Lung (tissue), 12 donors: ENCODE results near the gene NARS2. TPM values are rescaled to one million over a fixed set of nuclear protein-coding genes. Genes with fewer than 3 reads are reported as not detected.

Experiments
- ATAC-seq: fragments of 200-7000 bp; cut with Tn5 transposase; one replicate; pipeline ENCODE4 v1.9.1; 2020; ENCODE audit warnings: moderate number of reproducible peaks; ENCODE audit not compliant: insufficient read depth, low FRiP score
- DNase-seq, 3 donors: peaks; one replicate each; pipeline ENCODE4 v3.0.0-alpha.2; 2013 to 2017
- H3K27ac ChIP-seq, 2 donors: one replicate each; pipeline ENCODE4 v1.5.1; 2013; ENCODE audit warnings: mild to moderate bottlenecking in 2 of 2, moderate library complexity in 2 of 2, control low read depth in 1 of 2, inconsistent platforms in 1 of 2, low read depth in 1 of 2, low read length in 1 of 2
- H3K27me3 ChIP-seq, 3 donors: one replicate each; pipeline ENCODE4 v1.5.1; 2013; ENCODE audit warnings: low read length in 2 of 3; ENCODE audit not compliant: control insufficient read depth in 3 of 3, insufficient read depth in 3 of 3
- H3K36me3 ChIP-seq, 4 donors: one replicate each; pipeline ENCODE4 v1.5.1; 2013; ENCODE audit warnings: low read length in 4 of 4, mild to moderate bottlenecking in 1 of 4, moderate library complexity in 1 of 4; ENCODE audit not compliant: control insufficient read depth in 4 of 4, insufficient read depth in 4 of 4
- H3K4me1 ChIP-seq, 5 donors: one replicate each; pipeline ENCODE4 v1.5.1; 2013; ENCODE audit warnings: low read length in 5 of 5, mild to moderate bottlenecking in 2 of 5, moderate library complexity in 1 of 5; ENCODE audit not compliant: control insufficient read depth in 5 of 5, insufficient read depth in 5 of 5
- H3K4me3 ChIP-seq: one replicate; pipeline ENCODE4 v1.5.1; 2013; ENCODE audit warnings: mild to moderate bottlenecking, control low read depth, moderate library complexity
- H3K9ac ChIP-seq, 2 donors: one replicate each; pipeline ENCODE4 v1.5.1; 2013; ENCODE audit warnings: low read length in 2 of 2, control low read depth in 1 of 2; ENCODE audit not compliant: insufficient read depth in 1 of 2
- H3K9me3 ChIP-seq, 4 donors: one replicate each; pipeline ENCODE4 v1.5.1; 2013; ENCODE audit warnings: low read length in 3 of 4, mild to moderate bottlenecking in 1 of 4, moderate library complexity in 1 of 4; ENCODE audit not compliant: control insufficient read depth in 4 of 4, insufficient read depth in 3 of 4
- CTCF ChIP-seq: IDR thresholded peaks from 2 replicates; pipeline ENCODE4 v1.5.1; 2012; ENCODE audit warnings: mild to moderate bottlenecking; ENCODE audit errors: control extremely low read depth, extremely low read depth
- WGBS, 2 donors: extraction: QIAGEN DNeasy Blood & Tissue Kit; methylation state at CpG; one replicate each; pipeline ENCODE4 v1.1.7; 2013; 5-methylcytosine and 5-hydroxymethylcytosine counted together
- polyA plus RNA-seq, 2 donors: library from polyadenylated mRNA; stranded (reverse); fragments of 200-250 nt; gene quantifications; one replicate each; pipeline ENCODE4 v1.2.1, GENCODE V29; 2013
- total RNA-seq, 2 donors: library from RNA; depleted of rRNA in 1 of 2; stranded (reverse); fragments of >200 nt in 1 of 2; gene quantifications; one replicate each; pipeline ENCODE4 v1.2.1, GENCODE V29; 2014 to 2021
- donor health status: control.
- donor health status: control.
- donor health status: Bipolar disorder and iron deficiency.
- donor health status: healthy.
- donor health status: DM: yes; HTN: yes; CAD: no.

The NARS2 gene
- total and polyA plus RNA-seq, 4 donors = 12.0 to 33.8 (median 19.8) TPM

GRCh38 chr11:78587446-78587845 lies 12.8 kb upstream of the NARS2 start:
- no peak overlapping the region for H3K27ac ChIP-seq
- no peak for ATAC-seq
- no peak for TF ChIP-seq CTCF
- H3K36me3 ChIP-seq = no peaks in the 10 kb centered on the region
- DNase-seq = no peak
- H3K27me3 ChIP-seq = no peaks in the 10 kb centered on the region
- no peak overlapping the region for H3K4me3 ChIP-seq
- whole genome bisulfite sequencing, 2 donors = 78 to 83% methylated on average over 3 of the region's 3 CpGs
- H3K9me3 ChIP-seq = peaks cover 0 to 11% (median 3%) of the 10 kb centered on the region in 4 donors
- no peaks in the 10 kb centered on the region for H3K4me1 ChIP-seq
- no peak overlapping the region for H3K9ac ChIP-seq

- no peak overlapping the region for H3K27ac ChIP-seq
- H3K4me1 ChIP-seq = no peaks in the 10 kb centered on the region
- WGBS, 2 donors = 100% methylated on average over 1 of the region's 1 CpG
- no peak overlapping the region for H3K4me3 ChIP-seq
- peak; percentile 3 for TF ChIP-seq CTCF
- DNase-seq (no peak), ATAC-seq (no peak)
- no peak overlapping the region for H3K9ac ChIP-seq
- H3K36me3 ChIP-seq = no peaks in the 10 kb centered on the region
- no peaks in the 10 kb centered on the region for H3K27me3 ChIP-seq
- peaks cover 0 to 11% (median 4%) of the 10 kb centered on the region in 4 donors for H3K9me3 ChIP-seq
Observed at GRCh38 chr11:78586452-78587046, 11.9 kb upstream of the NARS2 start.

- WGBS, 2 donors = 90 to 91% methylated on average over 2 of the region's 2 CpGs
- no peak for DNase-seq
- no peak overlapping the region for H3K4me3 ChIP-seq
- no peak overlapping the region for H3K27ac ChIP-seq
- no peaks in the 10 kb centered on the region for H3K4me1 ChIP-seq
- no peak for ATAC-seq
- H3K9ac ChIP-seq = no peak overlapping the region
- TF ChIP-seq CTCF = no peak
- peaks cover 0 to 11% (median 4%) of the 10 kb centered on the region in 4 donors for H3K9me3 ChIP-seq
- H3K27me3 ChIP-seq = no peaks in the 10 kb centered on the region
- H3K36me3 ChIP-seq = no peaks in the 10 kb centered on the region
Observed at GRCh38 chr11:78583889-78584288, 9.2 kb upstream of the NARS2 start.

GRCh38 chr11:78577495-78577894 lies 2.8 kb upstream of the NARS2 start:
- TF ChIP-seq CTCF = no peak
- ATAC-seq = no peak
- Histone ChIP-seq H3K27me3 (no peaks in the 10 kb centered on the region), H3K9me3 (peaks cover 0 to 4% (median 0%) of the 10 kb centered on the region in 4 donors), H3K4me3 (no peak overlapping the region), H3K9ac (no peak overlapping the region), H3K4me1 (peaks cover 5 to 10% (median 6%) of the 10 kb centered on the region in 5 donors), H3K27ac (no peak overlapping the region), H3K36me3 (no peaks in the 10 kb centered on the region)
- WGBS, 2 donors = 50 to 67% methylated on average over 4 of the region's 4 CpGs
- DNase-seq = no peak
